GM21825 (cell line): ENCODE measurements around the gene VMAC.
A peak's percentile ranks its signal among the peaks of the same experiment; 100 is the strongest.
"Not testable (repeated sequence)": the region's sequence is repeated elsewhere in the genome, so short reads cannot be mapped to it uniquely, and the experiment has no call there.

Experiments used
- ATAC-seq: cut with Tn5 transposase; IDR thresholded peaks from one replicate; pipeline ENCODE4 v1.9.1; 2021; ENCODE audit warnings: mild to moderate bottlenecking, moderate library complexity; ENCODE audit not compliant: unreplicated experiment

The VMAC gene

DNA sequence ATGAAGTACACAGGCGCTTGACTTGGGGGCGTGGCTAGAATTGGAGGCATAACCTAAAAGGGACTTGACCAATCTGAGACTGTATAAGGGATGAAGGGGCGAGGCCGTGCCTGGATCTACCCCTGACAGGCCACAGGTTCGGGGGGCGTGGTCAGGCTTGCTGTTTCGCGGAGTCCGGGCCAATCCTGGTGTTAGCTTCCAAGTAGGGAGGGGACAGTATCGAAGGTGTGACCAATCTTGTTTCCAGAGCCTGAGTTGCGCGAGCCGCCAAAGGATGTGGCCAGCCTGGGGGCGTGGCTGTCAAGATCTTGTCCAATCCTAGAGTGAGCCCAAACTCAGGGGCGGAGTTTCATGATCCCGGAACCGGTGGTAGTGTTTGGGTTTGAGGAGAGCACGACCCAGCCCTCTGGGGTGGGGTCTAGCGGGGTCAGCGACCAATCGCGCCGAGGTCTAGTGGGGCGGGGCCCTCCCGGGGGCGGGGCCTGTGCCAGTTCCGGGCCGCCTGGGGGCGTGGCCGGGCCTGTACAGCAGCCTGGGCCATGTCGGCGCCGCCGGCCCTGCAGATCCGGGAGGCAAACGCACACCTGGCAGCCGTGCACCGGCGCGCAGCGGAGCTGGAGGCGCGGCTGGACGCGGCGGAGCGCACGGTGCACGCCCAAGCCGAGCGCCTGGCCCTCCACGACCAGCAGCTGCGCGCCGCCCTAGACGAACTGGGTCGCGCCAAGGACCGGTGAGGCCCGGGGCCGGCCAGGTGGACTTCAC is at the start of gene VMAC:
TSS of gene VMAC (plus strand) at position 521 of the 762 bp plus-strand sequence. CDS start at position 540, 19 bp downstream.
- ATAC-seq: peak; percentile 74

DNA sequence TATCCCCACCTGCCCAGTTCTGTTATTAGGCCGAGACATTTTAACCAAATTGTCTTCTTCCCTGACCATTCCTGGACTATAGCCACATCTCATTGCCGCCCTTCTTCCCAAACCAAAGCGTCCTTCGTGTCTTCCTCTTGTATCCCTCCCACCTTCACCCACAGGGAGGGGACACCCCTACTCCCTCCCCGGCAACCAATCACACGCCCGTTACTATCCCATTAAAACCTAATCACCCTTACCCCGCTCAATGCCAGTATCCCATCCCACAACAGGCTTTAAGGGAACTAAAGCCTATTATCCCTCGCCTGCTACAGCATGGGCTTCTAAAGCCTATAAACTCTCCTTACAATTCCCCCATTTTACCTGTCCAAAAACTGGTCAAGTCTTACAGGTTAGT is 49.5 kb upstream of the VMAC start:
- not testable (repeated sequence) for ATAC-seq

- no peak for ATAC-seq
Measured at GRCh38 chr19:5857203-5858081, 47.2 kb upstream of the VMAC start.

- ATAC-seq: no peak
Measured at GRCh38 chr19:5863030-5863665, 41.5 kb upstream of the VMAC start.

- no peak for ATAC-seq
Measured at GRCh38 chr19:5864013-5864720, 40.5 kb upstream of the VMAC start.

DNA sequence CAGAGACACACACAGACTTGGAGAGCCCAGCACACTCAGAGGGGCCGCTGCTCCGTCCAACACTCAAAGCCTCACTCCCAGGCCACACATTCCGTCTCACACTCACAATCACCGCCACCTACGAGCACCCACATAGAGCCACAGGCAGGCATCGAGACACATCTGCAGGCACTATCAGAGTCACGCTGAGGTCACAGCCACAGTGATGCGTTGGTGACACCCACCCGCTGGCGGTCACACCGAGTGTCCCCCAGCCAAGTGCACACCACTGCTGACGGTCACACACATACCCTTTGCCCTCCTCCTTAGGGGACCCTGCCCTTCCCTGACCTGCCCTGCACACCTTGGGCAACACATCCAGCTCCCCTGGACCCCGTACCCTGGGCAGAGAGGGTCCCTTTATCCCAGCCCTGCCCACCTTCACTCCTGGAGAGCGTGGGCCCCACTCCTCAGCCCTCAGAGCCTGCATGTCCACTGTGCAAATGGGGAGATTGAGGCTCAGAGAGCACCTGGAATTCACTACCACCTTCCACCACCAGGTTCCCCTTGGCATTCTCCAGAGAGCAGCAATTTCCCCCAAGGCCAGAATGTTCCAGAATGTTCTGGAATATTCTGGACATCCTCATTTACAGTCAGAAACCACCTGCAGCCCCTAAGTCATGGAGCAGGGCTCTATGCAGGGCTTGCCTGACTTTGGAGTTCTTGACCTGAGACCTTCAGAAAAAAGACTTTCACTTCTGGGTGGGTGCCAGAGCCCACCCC is 39.8 kb upstream of the VMAC start:
- ATAC-seq: no peak

DNA sequence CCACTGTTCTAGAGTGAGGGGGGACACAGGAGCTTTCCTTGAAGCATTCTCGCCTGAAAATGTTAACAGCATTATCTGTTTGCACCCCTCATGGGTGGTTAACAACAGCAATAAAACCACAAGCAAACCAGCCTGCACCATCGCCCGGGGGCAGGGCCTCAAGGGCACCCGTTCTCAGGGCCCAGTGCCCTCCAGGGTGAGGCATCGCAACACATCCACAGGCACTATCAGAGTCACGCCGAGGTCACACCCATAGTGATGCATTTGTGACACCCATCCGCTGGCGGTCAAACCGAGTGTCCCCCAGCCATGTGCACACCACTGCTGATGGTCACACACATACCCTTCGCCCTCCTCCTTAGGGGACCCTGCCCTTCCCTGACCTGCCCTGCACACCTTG is 38.9 kb upstream of the VMAC start:
- no peak for ATAC-seq

- ATAC-seq: no peak
Measured at GRCh38 chr19:5867201-5868136, 37.2 kb upstream of the VMAC start.

GRCh38 chr19:5870986-5871394 is 33.7 kb upstream of the VMAC start:
- no peak for ATAC-seq

GRCh38 chr19:5873617-5874199 is 31.0 kb upstream of the VMAC start:
- no peak for ATAC-seq

GRCh38 chr19:5874496-5874895 is 30.2 kb upstream of the VMAC start:
- ATAC-seq: not testable (repeated sequence)

DNA sequence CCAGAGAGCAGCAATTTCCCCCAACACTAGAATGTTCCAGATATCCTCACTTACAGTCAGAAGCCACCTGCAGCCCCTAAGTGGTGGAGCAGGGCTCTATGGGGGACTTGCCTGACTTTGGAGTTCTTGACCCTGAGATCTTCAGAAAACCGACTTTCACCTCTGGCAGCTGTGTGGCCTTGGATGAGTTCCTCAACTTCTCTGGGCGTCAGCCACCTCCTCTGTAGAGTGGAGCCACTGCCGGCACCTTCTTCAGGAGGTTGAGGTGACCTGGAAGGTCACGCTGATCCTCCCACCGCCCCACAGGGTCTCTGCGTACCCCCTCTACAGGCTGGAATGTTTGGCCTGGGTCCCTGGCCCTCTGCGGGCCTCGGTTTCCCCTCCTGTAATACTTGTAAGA is 27.2 kb upstream of the VMAC start:
- no peak for ATAC-seq

GRCh38 chr19:5877882-5878281 is 26.8 kb upstream of the VMAC start:
- no peak for ATAC-seq

DNA sequence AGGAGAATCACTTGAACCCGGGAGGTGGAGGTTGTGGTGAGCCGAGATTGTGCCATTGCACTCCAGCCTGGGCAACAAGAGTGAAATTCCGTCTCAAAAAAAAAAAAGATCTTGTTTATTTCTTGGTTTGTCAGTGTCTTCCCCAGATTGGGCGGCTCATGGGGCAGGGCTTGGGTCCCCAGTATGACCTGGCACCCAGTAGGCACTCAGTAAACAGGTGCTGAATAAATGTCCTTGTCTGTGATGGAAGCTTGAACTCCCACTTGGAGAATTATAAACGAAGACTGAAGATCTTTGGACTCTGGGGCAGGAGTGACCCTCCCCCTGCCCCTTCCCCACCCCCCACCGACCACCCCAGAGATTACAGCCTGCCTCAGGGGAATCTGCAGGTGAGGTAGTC is 24.5 kb upstream of the VMAC start:
- no peak for ATAC-seq

DNA sequence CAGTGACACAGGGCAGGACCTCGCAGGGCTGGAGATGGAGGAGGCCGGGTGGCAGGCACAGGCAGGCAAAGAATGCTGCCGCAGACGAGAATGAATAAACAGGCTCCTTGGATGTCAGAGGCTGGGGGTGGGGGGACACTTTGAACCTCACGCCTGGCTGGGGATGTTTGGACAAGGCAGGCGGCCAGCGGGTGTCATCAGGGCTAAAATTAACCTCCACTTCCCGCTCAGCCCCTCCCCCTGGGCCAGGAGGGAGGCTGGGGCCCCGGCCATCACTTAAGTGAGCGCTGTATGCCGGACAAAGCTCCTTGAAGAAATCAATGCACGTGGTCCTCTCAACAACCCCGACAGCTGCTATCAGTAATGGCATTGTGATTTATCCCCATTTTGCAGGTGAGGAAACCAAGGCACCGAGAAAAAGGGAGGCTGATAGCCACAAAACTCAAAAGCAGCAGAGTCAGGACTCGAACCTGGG is 24.0 kb upstream of the VMAC start:
- no peak for ATAC-seq

DNA sequence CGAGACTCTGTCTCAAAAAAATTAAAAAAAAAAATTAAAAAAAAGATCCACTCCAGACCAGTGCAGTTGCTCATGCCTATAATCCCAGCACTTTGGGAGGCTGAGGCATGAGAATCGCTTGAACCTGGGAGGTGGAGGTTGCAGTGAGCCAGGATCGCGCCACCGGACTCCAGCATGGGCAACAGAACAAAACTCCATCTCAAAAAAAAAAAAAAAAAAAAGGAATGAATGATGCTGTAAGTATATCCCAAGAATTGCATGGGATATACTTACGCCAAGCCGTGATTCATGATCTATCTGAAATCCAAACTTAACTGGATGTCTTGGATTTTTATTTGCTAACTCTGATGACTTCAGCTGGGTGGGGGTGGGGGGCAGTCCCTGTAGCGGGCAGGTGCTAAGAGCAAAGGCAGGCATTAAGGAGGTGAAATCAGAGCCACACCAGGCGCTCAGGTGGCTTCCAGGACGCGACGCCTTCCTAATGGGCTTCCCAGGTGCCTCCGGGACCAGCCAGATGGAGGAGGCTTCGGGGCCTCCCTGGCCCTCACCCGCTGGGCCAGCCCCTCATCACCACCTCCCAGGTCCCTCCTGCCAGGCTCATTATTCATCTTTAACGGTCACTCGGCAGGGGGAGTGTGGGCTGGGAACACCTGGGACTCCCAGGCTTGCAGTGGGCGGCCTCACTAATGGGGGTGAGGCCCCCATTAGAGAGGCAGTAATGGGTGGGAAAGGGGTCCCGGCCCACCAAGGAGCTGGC is 23.0 kb upstream of the VMAC start:
- ATAC-seq: no peak

DNA sequence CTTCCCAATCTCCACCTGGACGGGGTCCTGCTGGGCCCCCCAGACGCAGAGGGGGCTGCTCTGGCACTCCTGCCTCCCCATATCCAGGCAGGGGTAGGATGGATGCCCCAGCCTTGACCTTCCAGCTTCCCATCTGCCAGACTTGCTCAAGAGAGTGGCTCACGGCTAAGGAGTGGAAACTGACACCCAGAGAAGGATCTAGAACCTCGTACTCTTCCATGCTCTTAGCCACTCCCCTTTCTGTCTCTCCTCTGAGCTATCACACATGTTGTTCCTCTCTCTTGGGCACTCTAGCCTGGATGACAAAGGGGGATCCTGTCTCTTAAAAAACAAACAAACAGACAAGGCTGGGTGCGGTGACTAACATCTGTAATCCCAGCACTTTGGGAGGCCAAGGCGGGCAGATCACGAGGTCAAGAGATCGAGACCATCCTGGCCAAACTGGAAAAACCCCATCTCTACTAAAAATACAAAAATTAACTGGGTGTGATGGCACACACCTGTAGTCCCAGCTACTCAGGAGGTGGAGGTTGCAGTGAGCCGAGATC is 22.2 kb upstream of the VMAC start:
- no peak for ATAC-seq
